ENCODE data around the gene OLFM2. TPM values are rescaled to one million over a fixed set of nuclear protein-coding genes. Genes with fewer than 3 reads are reported as not detected.
"Not testable (repeated sequence)": the region's sequence is repeated elsewhere in the genome, so short reads cannot be mapped to it uniquely, and the experiment has no call there.

OLFM2 gene
- 1.0 and 1.6 TPM in 2 replicates for total RNA-seq (2014; rRNA removed; shearing (Covaris generic))
- polyA plus RNA-seq (2014; cell fraction: nucleus; rRNA removed) = 2.9 and 3.4 TPM in 2 replicates

DNA sequence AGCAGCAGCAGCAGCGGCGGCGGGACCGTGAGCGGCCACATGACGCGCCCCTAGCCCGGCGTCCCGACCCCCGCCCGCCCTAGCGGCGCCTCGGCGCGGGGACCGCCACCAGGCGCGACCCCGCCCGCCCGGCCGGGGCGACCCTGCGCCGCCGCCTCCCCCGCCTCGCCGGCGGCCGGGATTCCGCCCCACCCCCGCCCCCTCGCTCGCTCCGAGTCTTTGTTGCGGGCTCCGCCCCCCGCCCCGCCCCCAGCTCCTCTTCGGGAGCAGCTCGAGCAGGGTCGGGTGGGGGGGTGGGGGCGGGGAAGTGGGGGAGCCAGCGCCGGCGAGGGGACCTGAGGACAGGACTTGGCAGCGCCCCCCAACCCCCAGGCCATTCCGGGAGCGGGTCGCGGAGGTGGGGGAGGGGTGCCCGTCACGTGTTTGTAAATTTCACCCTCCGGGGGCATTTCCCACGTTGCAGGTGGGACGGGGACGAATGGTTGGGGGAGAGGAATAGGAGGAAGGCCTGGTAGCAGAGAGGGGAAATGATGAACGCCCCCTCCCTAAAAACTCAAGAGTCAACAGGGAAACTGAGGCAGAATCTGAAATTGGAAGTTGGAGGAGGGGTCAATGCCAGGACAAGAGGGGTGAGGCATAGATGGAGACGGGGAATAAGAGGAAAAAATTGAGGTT lies at the start of gene OLFM2:
Gene OLFM2 (minus strand): TSS at position 190 of the 675 bp plus-strand sequence. CDS start 149 bp downstream, at position 41.
- no peak for DNase-seq (ENCODE audit: extremely low read depth, low read depth)

DNA sequence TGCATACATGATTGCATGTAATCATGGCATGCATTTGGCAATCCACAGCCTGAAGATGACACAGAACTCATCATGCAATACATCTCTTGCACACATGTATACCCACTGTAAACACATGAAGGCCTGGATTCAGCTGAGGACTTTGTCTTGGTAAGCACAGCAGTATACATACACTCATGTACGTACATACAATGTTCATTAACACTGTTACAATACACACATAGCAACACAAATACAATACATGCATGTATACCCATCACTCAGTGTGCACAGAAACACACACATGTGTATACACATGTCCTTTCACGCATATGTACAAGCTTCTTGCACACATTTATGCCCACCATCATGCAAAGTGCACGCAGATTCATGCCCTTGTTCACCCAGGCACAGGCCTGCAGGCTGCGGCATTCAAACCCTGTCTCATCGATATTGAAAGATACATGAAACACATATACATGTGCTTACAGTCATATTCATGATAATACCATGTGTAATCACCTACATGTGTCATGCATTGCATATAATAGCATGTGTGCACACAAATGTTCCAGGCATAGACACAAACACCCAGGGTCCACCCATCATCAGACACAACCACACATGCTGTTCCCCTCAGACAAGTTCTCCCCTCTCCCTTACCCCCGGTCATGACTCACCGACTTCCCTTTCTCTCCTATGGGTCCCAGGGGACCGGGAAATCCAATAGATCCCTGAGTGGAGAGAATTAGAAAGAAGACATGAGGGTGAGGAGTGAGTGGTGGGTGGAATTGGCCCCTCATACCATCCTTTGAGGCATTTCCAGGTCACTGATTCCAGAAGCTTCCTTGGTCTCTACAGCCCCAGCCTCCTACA lies 45.3 kb upstream of the OLFM2 start:
- no peak for DNase-seq (ENCODE audit: extremely low read depth, low read depth)

DNA sequence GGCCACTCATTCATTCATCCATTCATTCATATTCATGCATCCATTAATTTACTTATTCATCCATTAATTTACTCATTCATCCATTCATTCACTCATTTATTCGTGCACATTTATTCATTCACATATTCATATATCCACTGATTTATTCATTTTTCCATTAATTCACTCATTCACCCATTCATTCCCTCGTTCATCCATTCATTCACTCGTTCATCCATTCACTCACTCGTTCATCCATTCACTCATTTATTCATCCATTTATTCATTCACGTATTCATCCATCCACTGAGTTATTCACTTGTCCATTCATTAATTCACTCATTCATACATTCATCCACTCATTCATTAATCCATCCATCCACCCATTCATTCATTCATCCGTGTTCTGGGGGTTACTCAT lies 35.8 kb upstream of the OLFM2 start:
- DNase-seq (ENCODE audit: extremely low read depth, low read depth) = no peak

DNA sequence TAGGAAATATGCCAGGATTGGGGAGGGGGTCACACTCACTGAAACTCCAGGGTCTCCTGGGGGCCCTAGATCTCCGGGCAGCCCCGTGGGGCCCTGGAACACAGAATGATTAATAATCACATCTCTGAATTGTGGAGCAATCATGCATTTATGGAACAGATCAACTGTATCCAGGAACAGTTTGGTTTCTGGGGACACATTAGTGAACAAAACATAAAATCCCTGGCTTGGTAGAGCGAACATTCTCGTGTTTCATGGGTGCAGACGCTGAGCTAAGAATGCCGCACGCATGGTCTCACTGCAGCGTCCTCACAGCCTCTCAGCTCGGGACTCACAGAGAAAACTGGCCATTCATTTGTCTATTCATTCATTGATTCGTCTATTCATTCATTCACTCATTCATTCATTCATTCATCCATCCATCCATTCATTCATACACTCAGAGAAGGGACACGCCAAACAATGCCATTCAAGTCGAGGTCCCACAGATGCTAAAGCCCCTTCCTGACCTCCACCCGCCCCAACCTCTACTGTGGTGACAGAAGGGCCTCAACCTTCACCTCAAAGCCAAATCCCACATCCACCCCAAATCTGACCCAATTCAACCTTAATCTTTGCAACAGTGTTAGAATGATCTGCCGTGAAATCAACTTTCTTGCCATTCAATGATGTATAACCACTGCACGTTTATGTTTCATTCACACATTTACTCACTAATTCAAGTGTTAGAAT lies 35.0 kb upstream of the OLFM2 start:
- no peak for DNase-seq (ENCODE audit: extremely low read depth, low read depth)

DNA sequence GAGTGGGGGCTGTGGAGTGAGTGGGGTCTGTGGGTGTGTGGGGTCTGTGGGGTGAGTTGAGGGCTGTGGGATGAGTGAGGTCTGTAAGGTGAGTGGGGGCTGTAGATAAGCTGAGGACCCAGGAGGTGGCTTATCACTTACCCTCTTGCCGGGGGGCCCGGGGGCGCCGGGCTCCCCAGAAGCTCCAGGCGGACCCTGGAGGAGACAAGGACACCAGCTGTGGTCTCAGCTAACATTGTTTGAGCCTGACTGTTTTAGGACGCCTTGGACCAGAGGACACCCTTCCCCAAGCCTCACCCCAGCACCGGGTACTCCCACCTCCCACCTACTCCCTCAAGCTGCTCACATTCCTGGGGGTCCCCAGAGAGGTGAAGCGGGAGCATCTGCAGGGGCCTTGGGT lies 34.2 kb upstream of the OLFM2 start:
- DNase-seq (ENCODE audit: extremely low read depth, low read depth) = no peak

DNA sequence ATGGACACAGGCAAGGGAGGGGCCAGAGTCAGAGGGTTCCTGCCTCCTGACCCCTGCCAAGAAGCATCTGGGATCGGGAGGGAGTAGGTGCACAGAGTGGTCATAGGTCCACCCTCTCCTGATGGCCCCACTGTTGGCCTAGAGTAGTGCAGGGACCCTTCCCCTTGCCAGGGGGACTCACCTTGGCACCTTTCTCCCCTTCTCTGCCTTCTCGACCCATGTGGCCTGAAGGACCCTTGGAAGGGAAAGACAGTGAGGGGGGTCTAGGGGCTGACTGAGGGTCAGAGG lies 33.3 kb upstream of the OLFM2 start:
- no peak for DNase-seq (ENCODE audit: extremely low read depth, low read depth)

DNA sequence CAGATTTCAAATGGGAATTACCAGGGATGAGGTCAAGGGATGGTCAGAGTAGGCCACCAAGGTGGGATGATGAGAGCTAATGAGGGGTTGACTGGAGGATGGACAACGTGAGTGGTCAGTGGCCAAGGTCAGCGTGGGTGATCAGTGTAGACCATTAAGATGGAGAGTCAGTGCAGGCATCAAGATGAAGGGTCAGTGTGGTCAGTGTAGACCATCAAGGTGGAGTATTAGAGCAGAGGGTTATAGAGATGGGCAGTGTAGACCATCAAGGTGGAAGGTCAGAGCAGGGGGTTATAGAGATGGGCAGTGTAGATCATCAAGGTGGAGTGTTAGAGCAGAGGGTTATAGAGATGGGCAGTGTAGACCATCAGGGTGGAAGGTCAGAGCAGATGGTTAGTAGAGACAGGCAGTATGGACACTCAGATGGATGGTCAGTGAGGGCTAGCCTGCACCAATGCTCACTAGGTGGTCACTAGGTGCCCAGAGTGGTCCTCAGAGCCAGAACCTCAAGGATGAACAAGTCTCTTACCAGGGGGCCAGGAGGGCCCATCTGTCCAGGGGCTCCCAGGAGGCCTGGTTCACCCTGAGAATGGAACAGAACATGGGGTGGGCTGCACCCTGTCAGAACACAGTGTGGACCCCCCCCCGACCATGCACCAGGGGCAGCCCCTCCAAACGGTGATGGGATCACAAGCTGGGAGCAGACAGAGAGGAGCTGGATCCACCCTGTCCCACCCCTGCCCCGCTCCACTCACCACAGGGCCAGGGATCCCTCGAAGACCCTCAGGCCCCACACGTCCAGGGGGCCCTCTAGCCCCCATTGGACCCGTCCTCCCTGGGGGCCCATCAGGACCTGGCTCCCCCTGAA lies 32.7 kb upstream of the OLFM2 start:
- no peak for DNase-seq (ENCODE audit: extremely low read depth, low read depth)

DNA sequence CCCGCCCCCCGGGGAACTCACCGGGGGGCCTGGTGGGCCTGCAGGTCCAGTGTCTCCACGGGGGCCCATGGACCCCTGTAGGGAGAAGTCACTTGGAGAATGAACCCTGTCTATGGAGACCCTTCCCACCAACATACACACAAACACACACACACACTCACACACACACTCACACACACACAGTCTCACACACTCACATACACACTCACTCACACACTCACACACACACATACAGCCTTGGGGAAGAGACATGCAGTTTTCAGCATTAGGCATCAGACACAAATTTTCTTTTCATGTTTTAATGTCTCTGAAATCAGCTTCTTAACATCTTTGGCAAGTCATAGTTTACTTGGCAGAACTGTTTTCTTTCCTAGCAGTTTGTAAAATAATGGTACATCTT lies 31.0 kb upstream of the OLFM2 start:
- no peak for DNase-seq (ENCODE audit: extremely low read depth, low read depth)

DNA sequence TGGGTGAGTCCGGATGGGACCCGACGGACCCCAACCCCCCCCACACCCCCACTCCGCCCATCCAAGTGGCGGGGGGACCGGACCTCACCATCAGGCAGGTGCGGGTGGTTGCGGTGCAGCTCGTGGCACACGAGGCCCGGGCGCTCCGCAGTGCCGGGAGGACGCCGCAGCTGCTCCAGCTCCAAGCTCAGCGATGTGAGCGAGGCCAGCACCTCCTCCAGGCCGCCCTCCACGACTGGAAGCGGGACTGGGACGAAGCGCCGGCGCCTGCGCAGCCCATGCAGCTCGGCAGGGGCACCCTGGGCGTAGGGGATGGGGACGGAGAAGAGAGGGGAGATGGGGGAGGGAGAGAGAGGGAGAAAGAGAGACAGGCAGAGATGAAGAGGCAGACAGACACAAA lies 30.1 kb upstream of the OLFM2 start:
- DNase-seq (ENCODE audit: extremely low read depth, low read depth) = no peak

DNA sequence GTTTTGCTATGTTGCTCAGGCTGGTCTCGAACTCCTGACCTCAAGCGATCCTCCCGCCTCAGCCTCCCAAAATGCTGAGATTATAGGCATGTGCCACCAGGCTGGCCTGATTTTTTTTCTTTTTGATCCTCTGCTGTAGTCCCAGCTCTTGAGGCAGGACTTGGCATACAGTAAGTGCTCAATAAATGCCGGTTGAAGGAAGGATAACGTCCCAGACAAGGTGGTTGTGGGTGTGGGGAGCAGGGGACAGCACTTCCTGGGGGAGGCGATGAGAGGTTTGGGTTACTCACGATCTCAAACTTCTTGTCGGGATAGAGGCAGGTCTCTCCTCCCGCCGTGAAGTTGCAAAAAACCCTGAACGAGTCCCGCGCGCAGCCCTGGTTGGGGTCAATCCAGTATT lies 29.7 kb upstream of the OLFM2 start:
- DNase-seq (ENCODE audit: extremely low read depth, low read depth) = no peak

DNA sequence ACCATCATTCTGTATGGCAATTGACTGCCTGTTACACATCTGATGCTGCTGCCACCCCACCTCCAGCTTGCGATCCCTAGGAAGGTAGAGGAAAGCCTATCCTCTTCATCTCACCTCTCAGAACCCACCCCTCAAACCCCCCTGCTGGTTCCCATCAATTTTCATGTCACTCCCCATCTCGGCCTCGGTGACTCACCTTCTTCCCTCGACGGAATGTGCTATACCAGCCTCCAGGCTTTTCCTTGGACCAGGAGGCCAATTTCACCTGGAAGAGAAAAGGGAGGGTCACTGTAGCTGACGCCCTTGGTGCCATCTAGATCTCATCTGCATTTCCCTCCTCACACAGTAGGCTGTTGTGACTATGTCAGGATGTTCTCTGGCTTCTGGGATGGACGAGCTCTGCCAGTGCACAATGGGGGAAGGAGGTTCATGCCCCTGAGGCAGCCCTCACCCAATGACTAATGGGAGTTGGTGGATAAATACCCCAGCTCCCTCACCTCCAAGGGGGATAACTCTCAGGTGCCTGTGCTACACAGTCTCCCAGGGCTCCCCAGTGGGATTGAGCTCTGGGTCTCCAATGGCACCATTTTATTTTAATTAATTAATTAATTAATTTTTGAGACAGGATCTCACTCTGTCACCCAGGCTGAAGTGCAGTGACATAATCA lies 26.4 kb upstream of the OLFM2 start:
- no peak for DNase-seq (ENCODE audit: extremely low read depth, low read depth)

DNA sequence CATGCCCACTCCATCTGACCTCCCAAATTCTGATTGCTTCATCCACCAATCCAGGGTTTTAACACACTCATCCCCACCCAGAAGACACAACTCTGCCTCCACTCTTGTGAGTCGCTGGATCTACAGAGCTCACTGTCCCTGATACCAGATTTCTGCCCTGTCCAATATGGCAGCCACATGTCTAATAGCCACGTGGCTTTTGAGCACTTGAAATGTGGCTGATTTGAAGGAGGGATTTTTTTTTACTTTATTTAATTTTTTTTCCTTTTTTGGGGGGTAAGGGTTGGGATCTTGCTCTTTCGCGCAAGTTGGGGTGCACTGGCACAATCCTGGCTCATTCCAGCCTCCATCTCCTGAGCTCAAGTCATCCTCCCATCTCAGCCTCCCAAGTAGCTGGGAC lies 24.8 kb upstream of the OLFM2 start:
- no peak for DNase-seq (ENCODE audit: extremely low read depth, low read depth)

DNA sequence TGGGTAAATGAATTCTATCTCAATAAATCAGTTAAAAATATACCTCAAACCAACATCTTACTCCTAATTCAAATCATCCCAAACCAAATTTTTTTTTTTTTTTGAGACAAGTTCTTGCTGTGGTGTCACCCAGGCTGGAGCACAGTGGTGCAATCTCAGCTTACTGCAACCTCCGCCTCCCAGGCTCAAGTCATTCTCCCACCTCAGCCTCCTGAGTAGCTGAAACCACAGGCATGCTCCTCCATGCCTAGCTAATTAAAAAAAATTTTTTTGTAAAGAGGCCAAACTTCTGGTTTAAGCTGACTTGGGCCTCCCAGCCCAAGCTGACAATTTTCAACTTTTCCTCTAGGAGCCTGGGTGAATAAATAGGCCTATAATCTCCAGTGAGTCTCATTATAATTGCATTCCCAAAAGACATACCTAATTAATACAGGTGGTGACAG lies 22.1 kb upstream of the OLFM2 start:
- no peak for DNase-seq (ENCODE audit: extremely low read depth, low read depth)

DNA sequence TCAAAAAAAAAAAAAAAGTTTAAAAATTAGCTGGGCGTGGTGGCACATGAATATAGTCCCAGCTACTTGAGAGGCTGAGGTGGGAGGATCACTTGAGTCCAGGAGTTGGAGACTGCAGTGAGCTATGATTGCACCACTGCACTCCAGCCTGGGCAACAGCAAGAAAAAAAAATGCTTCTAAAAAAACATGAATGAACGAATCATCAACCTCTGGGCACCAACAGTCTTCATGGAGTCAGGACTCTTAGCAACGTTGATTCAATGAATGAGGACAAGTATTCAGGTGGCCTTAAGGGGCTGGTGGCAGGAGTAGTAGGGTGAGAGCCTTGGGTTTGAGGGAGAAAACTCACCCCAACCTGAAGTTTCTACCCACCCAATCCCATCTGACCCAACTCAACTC lies 20.6 kb upstream of the OLFM2 start:
- no peak for DNase-seq (ENCODE audit: extremely low read depth, low read depth)

DNA sequence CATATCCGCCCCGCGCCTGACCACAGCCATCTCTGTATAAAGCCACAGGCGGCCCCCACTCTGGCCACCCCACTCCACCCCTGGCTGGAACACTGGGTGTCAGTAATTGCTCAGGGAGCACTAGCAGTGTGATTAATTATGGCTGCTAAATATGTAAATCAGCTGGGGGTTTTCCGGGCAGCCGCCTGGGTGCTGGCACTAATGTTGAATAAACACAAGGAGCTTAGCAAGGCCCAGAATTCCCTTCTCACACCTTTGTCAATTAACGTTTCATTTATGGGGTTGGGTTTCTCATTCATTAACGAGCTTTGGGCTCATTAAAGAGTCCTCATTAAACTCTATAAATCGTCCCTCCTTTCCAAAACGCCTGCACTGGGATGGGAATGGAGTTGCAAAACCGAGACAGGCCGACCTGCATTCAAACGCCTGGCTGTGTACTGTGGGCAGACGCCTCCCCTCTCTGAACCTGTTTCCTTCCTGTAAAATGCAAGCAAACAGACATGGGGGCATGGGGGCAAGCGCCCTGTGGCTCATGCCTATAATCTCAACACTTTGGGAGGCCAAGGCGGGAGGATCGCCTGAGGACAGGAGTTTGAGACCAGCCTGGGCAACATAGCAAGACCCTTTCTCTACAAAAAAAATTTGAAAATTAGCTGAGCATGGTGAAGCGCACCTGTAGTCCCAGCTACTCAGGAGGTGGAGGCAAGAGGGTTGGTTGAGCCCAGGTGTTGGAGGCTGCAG lies 17.7 kb upstream of the OLFM2 start:
- no peak for DNase-seq (ENCODE audit: extremely low read depth, low read depth)

DNA sequence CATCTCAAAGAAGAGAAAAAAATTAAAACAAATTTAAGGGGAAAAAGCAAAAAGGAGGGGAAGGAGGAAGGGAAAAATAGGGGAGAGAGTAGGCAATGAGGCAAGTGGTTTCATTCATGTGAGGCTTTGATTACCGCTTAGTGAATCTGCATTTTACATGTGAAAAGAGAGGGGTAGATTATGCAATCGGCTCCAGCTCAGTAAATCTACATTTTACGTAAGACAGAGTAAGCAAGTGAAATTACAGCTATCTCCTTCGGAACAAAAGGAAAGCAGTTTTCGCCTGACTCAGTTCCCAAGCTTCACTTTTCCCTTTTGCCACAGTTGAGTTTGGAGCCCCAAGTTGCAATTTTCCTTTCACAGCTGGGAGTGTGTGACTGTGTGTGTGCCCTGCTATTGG lies 16.0 kb upstream of the OLFM2 start:
- DNase-seq (ENCODE audit: extremely low read depth, low read depth) = no peak

DNA sequence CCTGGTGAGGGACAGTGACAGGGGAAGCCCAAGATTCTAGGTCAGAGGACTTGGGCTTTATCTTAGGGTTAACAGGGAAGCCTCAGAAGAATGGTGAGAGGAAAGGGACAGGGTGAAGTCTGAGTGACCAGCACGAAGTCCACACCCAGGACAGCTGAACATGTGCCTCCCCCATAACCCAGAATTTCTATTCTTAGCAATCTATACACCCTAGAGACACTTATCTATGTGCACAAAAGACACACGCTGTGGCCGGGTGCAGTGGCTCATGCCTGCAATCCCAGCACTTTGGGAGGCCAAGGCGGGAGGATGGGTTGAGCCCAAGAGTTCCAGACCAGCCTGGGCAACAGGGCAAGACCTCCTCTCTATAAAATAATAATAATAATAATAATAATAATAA lies 11.1 kb upstream of the OLFM2 start:
- no peak for DNase-seq (ENCODE audit: extremely low read depth, low read depth)

DNA sequence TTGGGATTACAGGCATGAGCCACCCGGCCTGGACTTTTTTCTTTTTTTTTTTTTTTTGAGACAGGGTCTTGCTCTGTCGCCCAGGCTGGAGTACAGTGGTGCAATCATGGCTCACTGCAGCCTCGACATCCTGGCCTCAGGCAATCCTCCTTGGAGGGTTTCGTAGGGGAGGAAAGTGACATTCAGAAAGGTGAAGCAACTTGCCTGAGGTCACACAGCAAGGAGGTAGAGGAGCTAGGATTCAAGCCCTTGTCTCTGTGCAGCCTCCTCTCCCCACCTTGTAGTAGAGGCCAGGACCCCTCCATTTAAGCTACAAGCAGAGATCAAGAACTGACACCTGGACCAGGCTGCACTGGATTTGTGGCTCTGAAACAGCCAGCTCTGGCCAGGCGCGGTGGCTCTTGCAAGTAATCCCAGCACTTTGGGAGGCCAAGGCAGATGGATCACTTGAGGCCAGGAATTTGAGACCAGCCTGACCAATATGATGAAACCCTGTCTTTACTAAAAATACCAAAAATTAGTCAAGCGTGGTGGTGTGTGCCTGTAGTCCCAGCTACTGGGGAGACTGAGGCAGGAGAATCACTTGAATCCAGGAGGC lies 10.3 kb upstream of the OLFM2 start:
- not testable (repeated sequence) for DNase-seq (ENCODE audit: extremely low read depth, low read depth)
